Measurements from ENCODE around the gene SLC7A6OS.
A peak's percentile ranks its signal among the peaks of the same experiment; 100 is the strongest.

SLC7A6OS gene

GRCh38 chr16:68356249-68356918 is 45.6 kb upstream of the SLC7A6OS start:
- DNase-seq: peak; percentile 96
- Histone ChIP-seq H3K9me2 (replicated peaks; ENCODE audit: insufficient read depth, low read length) (no peaks in the 10 kb centered on the region), H3K4me2 (ENCODE audit: low read depth, low read length) (peak overlapping the region; percentile 88), H3K4me3 (ENCODE audit: low read length) (peak overlapping the region; percentile 30; the same call in 1 of the 2 replicates), H3K79me2 (ENCODE audit: low read length) (0 out of 2 replicates have a peak, but pooled peaks cover 8% of the 10 kb centered on the region), H3K27me3 (replicated peaks; ENCODE audit: insufficient read depth, low read length) (no peaks in the 10 kb centered on the region), H3K9ac (ENCODE audit: low read length) (peak overlapping the region; percentile 12; the same call in 1 of the 2 replicates), H3K36me3 (replicated peaks; ENCODE audit: insufficient read depth, low read length) (0 out of 2 replicates have a peak, but pooled peaks cover 4% of the 10 kb centered on the region), H3K27ac (ENCODE audit: low read length) (peak overlapping the region; percentile 69), H4K20me1 (ENCODE audit: insufficient read depth, low read length) (no peaks in the 10 kb centered on the region), H3K4me1 (ENCODE audit: low read length) (peaks cover 33% of the 10 kb centered on the region), H2AFZ (ENCODE audit: low read length) (peak overlapping the region; percentile 31; the same call in 1 of the 2 replicates), H3F3A (ENCODE audit: insufficient read depth, low read length) (peaks cover 8% of the 10 kb centered on the region; the same call in 1 of the 2 replicates), H3K9me3 (replicated peaks; ENCODE audit: insufficient read depth, low read length) (no peaks in the 10 kb centered on the region)
- TF ChIP-seq EZH2 (optimal IDR thresholded peaks at IDR 0.05; ENCODE audit: low read depth, low read length): no peak
- no peak for TF ChIP-seq EZH2phosphoT487 (IDR thresholded peaks at IDR 0.05; ENCODE audit: low read length)
- no peak for TF ChIP-seq CTCF (IDR thresholded peaks at IDR 0.05; ENCODE audit: low read length)

- DNase-seq: no peak
- H3K79me2 ChIP-seq (ENCODE audit: low read length): 0 out of 2 replicates have a peak, but pooled peaks cover 8% of the 10 kb centered on the region
- peaks cover 33% of the 10 kb centered on the region for H3K4me1 ChIP-seq (ENCODE audit: low read length)
- H3K27ac ChIP-seq (ENCODE audit: low read length): peak overlapping the region; percentile 69; the same call in 1 of the 2 replicates
- 0 out of 2 replicates have a peak, but pooled peaks have one; percentile 20 for TF ChIP-seq CTCF (IDR thresholded peaks at IDR 0.05; ENCODE audit: low read length)
- no peak for TF ChIP-seq EZH2 (optimal IDR thresholded peaks at IDR 0.05; ENCODE audit: low read depth, low read length)
- no peak for TF ChIP-seq EZH2phosphoT487 (IDR thresholded peaks at IDR 0.05; ENCODE audit: low read length)
- 0 out of 2 replicates have a peak, but pooled peaks cover 4% of the 10 kb centered on the region for H3K36me3 ChIP-seq (replicated peaks; ENCODE audit: insufficient read depth, low read length)
- peak overlapping the region; percentile 30; the same call in 1 of the 2 replicates for H3K4me3 ChIP-seq (ENCODE audit: low read length)
- no peaks in the 10 kb centered on the region for H3K9me2 ChIP-seq (replicated peaks; ENCODE audit: insufficient read depth, low read length)
- H3K27me3 ChIP-seq (replicated peaks; ENCODE audit: insufficient read depth, low read length): no peaks in the 10 kb centered on the region
- no peak overlapping the region for H2AFZ ChIP-seq (ENCODE audit: low read length)
- H4K20me1 ChIP-seq (ENCODE audit: insufficient read depth, low read length): no peaks in the 10 kb centered on the region
- peaks cover 8% of the 10 kb centered on the region; the same call in 1 of the 2 replicates for H3F3A ChIP-seq (ENCODE audit: insufficient read depth, low read length)
- peak overlapping the region; percentile 12; the same call in 1 of the 2 replicates for H3K9ac ChIP-seq (ENCODE audit: low read length)
- H3K4me2 ChIP-seq (ENCODE audit: low read depth, low read length): peak overlapping the region; percentile 88
- H3K9me3 ChIP-seq (replicated peaks; ENCODE audit: insufficient read depth, low read length): no peaks in the 10 kb centered on the region
These were observed 44.9 kb upstream of the SLC7A6OS start for GRCh38 chr16:68355447-68356248.

GRCh38 chr16:68354816-68355215 is 44.1 kb upstream of the SLC7A6OS start:
- H3K9me3 ChIP-seq (replicated peaks; ENCODE audit: insufficient read depth, low read length): no peaks in the 10 kb centered on the region
- H3K4me3 ChIP-seq (ENCODE audit: low read length): no peak overlapping the region
- no peak overlapping the region for H3K27ac ChIP-seq (ENCODE audit: low read length)
- H3K27me3 ChIP-seq (replicated peaks; ENCODE audit: insufficient read depth, low read length): no peaks in the 10 kb centered on the region
- no peak overlapping the region for H3K9ac ChIP-seq (ENCODE audit: low read length)
- H3K4me2 ChIP-seq (ENCODE audit: low read depth, low read length): no peak overlapping the region
- H3K9me2 ChIP-seq (replicated peaks; ENCODE audit: insufficient read depth, low read length): no peaks in the 10 kb centered on the region
- DNase-seq: no peak
- TF ChIP-seq EZH2 (optimal IDR thresholded peaks at IDR 0.05; ENCODE audit: low read depth, low read length): no peak
- TF ChIP-seq EZH2phosphoT487 (IDR thresholded peaks at IDR 0.05; ENCODE audit: low read length): no peak
- TF ChIP-seq CTCF (IDR thresholded peaks at IDR 0.05; ENCODE audit: low read length): no peak
- H4K20me1 ChIP-seq (ENCODE audit: insufficient read depth, low read length): no peaks in the 10 kb centered on the region
- peaks cover 8% of the 10 kb centered on the region; the same call in 1 of the 2 replicates for H3F3A ChIP-seq (ENCODE audit: insufficient read depth, low read length)
- 0 out of 2 replicates have a peak, but pooled peaks cover 8% of the 10 kb centered on the region for H3K79me2 ChIP-seq (ENCODE audit: low read length)
- H3K36me3 ChIP-seq (replicated peaks; ENCODE audit: insufficient read depth, low read length): 0 out of 2 replicates have a peak, but pooled peaks cover 4% of the 10 kb centered on the region
- H3K4me1 ChIP-seq (ENCODE audit: low read length): peaks cover 33% of the 10 kb centered on the region
- H2AFZ ChIP-seq (ENCODE audit: low read length): no peak overlapping the region

Measured in MM.1S (cell line).